IMR-90 (cell line): Measurements from ENCODE around the gene INPP4A. TPM values are rescaled to one million over a fixed set of nuclear protein-coding genes. Genes with fewer than 3 reads are reported as not detected.

Experiments used
- ATAC-seq: fragments of 200-7000 bp; cut with Tn5 transposase; 2 replicates; pipeline ENCODE4 v1.9.1; 2020; ENCODE audit warnings: low read depth, mild to moderate bottlenecking, moderate library complexity
- BruUV-seq: library from RNA; stranded (reverse); fragments of 400-500 nt; replicated peaks from 2 replicates; lab custom pipeline; 2021; lab: Mats Ljungman, UMichigan
- CTCF ChIA-PET: fragments of 300-600 bp; formaldehyde crosslinking; extraction: SDS; loops from one replicate; lab custom pipeline; 2021; ENCODE audit warnings: antibody characterized with exemption; lab: Yijun Ruan, JAX
- POLR2A ChIA-PET: fragments of 300-600 bp; sonication (Branson Sonifier 250); formaldehyde crosslinking; loops from one replicate; lab custom pipeline; 2022; ENCODE audit warnings: antibody characterized with exemption; ENCODE audit not compliant: unreplicated experiment; lab: Charles Lee
- DNase-seq: peaks from one replicate; pipeline ENCODE4 v3.0.0; 2013
- H2AFZ ChIP-seq: replicated peaks from 2 replicates; pipeline ENCODE3; 2013; ENCODE audit warnings: low read length, mild to moderate bottlenecking; ENCODE audit not compliant: poor library complexity
- H2AK5ac ChIP-seq: 2 replicates; pipeline ENCODE4 v1.6.1; 2013; ENCODE audit warnings: low read depth, low read length, inconsistent platforms
- H2AK9ac ChIP-seq: replicated peaks from 2 replicates; pipeline ENCODE3; 2013; ENCODE audit warnings: mild to moderate bottlenecking, low read depth, low read length, moderate library complexity; ENCODE audit not compliant: poor library complexity
- H2BK120ac ChIP-seq: 2 replicates; pipeline ENCODE4 v1.6.1; 2013; ENCODE audit warnings: low read depth, low read length, inconsistent platforms
- H2BK15ac ChIP-seq: 3 replicates; pipeline ENCODE4 v1.6.1; 2013; ENCODE audit warnings: low read depth, low read length, inconsistent platforms
- H2BK20ac ChIP-seq: 2 replicates; pipeline ENCODE4 v1.6.1; 2013; ENCODE audit warnings: low read depth, mild to moderate bottlenecking, inconsistent platforms, low read length, moderate library complexity
- H2BK5ac ChIP-seq: 2 replicates; pipeline ENCODE4 v1.6.1; 2013; ENCODE audit warnings: mild to moderate bottlenecking, low read depth, low read length, inconsistent platforms; ENCODE audit not compliant: poor library complexity, severe bottlenecking
- H3K14ac ChIP-seq: replicated peaks from 2 replicates; pipeline ENCODE4 v1.6.1; 2013; ENCODE audit warnings: low read depth, low read length, inconsistent platforms
- H3K18ac ChIP-seq: 2 replicates; pipeline ENCODE4 v1.6.1; 2013; ENCODE audit warnings: low read depth, low read length, control low read depth
- H3K23ac ChIP-seq: 2 replicates; pipeline ENCODE4 v1.6.1; 2013; ENCODE audit warnings: low read depth, low read length, inconsistent platforms
- H3K27ac ChIP-seq: 2 replicates; pipeline ENCODE4 v1.5.1; 2013; ENCODE audit warnings: mild to moderate bottlenecking, control low read depth, low read length; ENCODE audit not compliant: insufficient read depth
- H3K27me3 ChIP-seq: 2 replicates; pipeline ENCODE4 v1.6.1; 2013; ENCODE audit warnings: low read length; ENCODE audit not compliant: control insufficient read depth, insufficient read depth
- H3K36me3 ChIP-seq: 2 replicates; pipeline ENCODE4 v1.6.1; 2013; ENCODE audit warnings: low read length, mixed read lengths; ENCODE audit not compliant: control insufficient read depth, insufficient read depth
- H3K4ac ChIP-seq: 2 replicates; pipeline ENCODE4 v1.6.1; 2013; ENCODE audit warnings: low read depth, low read length, inconsistent platforms
- H3K4me1 ChIP-seq: 2 replicates; pipeline ENCODE4 v1.6.1; 2013; ENCODE audit warnings: low read length, mixed read lengths; ENCODE audit not compliant: control insufficient read depth, insufficient read depth
- H3K4me2 ChIP-seq: 2 replicates; pipeline ENCODE4 v1.6.1; 2013; ENCODE audit warnings: low read depth, mild to moderate bottlenecking, control low read depth, low read length, moderate library complexity
- H3K4me3 ChIP-seq: 2 replicates; pipeline ENCODE4 v1.5.1; 2013; ENCODE audit warnings: low read depth, mild to moderate bottlenecking, control low read depth, low read length, moderate library complexity; ENCODE audit not compliant: insufficient read depth
- H3K56ac ChIP-seq: 2 replicates; pipeline ENCODE4 v1.6.1; 2013; ENCODE audit warnings: low read length, inconsistent platforms; ENCODE audit not compliant: insufficient read depth; ENCODE audit errors: extremely low read depth
- H3K79me1 ChIP-seq, 2 experiments: 2 replicates each; pipeline ENCODE4 v1.6.1; 2013; ENCODE audit warnings: low read length in 2 of 2, inconsistent platforms in 1 of 2, low read depth in 1 of 2
- H3K9ac ChIP-seq: 2 replicates; pipeline ENCODE4 v1.6.1; 2013; ENCODE audit warnings: low read depth, low read length, control low read depth
- H3K9me1 ChIP-seq: 2 replicates; pipeline ENCODE4 v1.6.1; 2013; ENCODE audit warnings: low read length, inconsistent platforms; ENCODE audit not compliant: insufficient read depth
- H3K9me3 ChIP-seq: 2 replicates; pipeline ENCODE4 v1.6.1; 2013; ENCODE audit warnings: low read length; ENCODE audit not compliant: control insufficient read depth, insufficient read depth
- H4K20me1 ChIP-seq: 2 replicates; pipeline ENCODE4 v1.6.1; 2013; ENCODE audit warnings: low read length, inconsistent platforms; ENCODE audit not compliant: insufficient read depth
- H4K5ac ChIP-seq: 2 replicates; pipeline ENCODE4 v1.6.1; 2013; ENCODE audit warnings: mild to moderate bottlenecking, low read depth, low read length, control low read depth
- H4K8ac ChIP-seq, 2 experiments: 2 replicates each; pipeline ENCODE4 v1.6.1; 2013; ENCODE audit warnings: low read depth in 2 of 2, low read length in 2 of 2, control low read depth in 1 of 2, inconsistent platforms in 1 of 2
- H4K91ac ChIP-seq: 2 replicates; pipeline ENCODE4 v1.6.1; 2013; ENCODE audit warnings: low read depth, low read length, inconsistent platforms; ENCODE audit not compliant: insufficient read depth
- CEBPB ChIP-seq: IDR thresholded peaks from 2 replicates; pipeline ENCODE4 v1.6.1; 2012; ENCODE audit warnings: low read depth, low read length, improper control_type of control experiment
- CTCF ChIP-seq: conservative IDR thresholded peaks from 2 replicates; pipeline ENCODE4 v1.5.1; 2012; ENCODE audit warnings: mild to moderate bottlenecking, low read depth, low read length, improper control_type of control experiment
- MAFK ChIP-seq: IDR thresholded peaks from 2 replicates; pipeline ENCODE4 v1.6.1; 2012; ENCODE audit warnings: low read depth, low read length, improper control_type of control experiment
- MAZ ChIP-seq: IDR thresholded peaks from 2 replicates; pipeline ENCODE4 v1.6.1; 2012; ENCODE audit warnings: low read depth, mild to moderate bottlenecking, low read length, improper control_type of control experiment, moderate library complexity, borderline replicate concordance
- MXI1 ChIP-seq: IDR thresholded peaks from 2 replicates; pipeline ENCODE4 v1.6.1; 2012; ENCODE audit warnings: low read depth, mild to moderate bottlenecking, low read length, moderate library complexity, borderline replicate concordance
- NFE2L2 ChIP-seq: fragments of 150-350 bp; IDR thresholded peaks from 2 replicates; pipeline ENCODE4 v1.6.1; 2016; ENCODE audit warnings: low read depth, mild to moderate bottlenecking, low read length
- POLR2A ChIP-seq: IDR thresholded peaks from 2 replicates; pipeline ENCODE4 v1.6.1; 2012; ENCODE audit warnings: mild to moderate bottlenecking, low read depth, low read length
- RAD21 ChIP-seq: IDR thresholded peaks from 2 replicates; pipeline ENCODE4 v1.6.1; 2012; ENCODE audit warnings: low read length, improper control_type of control experiment
- RCOR1 ChIP-seq: IDR thresholded peaks from 2 replicates; pipeline ENCODE4 v1.6.1; 2012; ENCODE audit warnings: mild to moderate bottlenecking, low read length, improper control_type of control experiment; ENCODE audit not compliant: insufficient replicate concordance
- RFX5 ChIP-seq: IDR thresholded peaks from 2 replicates; pipeline ENCODE4 v1.8.0; 2012; ENCODE audit warnings: low read depth, mild to moderate bottlenecking, low read length, moderate library complexity
- SMC3 ChIP-seq: fragments of 150-350 bp; IDR thresholded peaks from 2 replicates; pipeline ENCODE4 v1.6.1; 2016; ENCODE audit warnings: low read depth, mild to moderate bottlenecking, antibody characterized with exemption, low read length, moderate library complexity
- WGBS, 2 experiments: methylation state at CpG; one replicate each; pipeline versions ENCODE4 v1.1.5 to v1.1.7; 2013; ENCODE audit warnings: missing lambda C conversion rate in 2 of 2; ENCODE audit not compliant: insufficient read length in 1 of 2; ENCODE audit errors: extremely low coverage in 2 of 2; 5-methylcytosine and 5-hydroxymethylcytosine counted together
- dilution Hi-C: fragments of 300-500 bp; cut with HindIII; formaldehyde crosslinking; loops from one replicate; pipeline ENCODE4 v1.14.3; 2018; ENCODE audit warnings: low sequenced_read_pairs; ENCODE audit not compliant: unreplicated experiment
- in situ Hi-C: fragments of 300-500 bp; cut with MboI; formaldehyde crosslinking; loops from 3 replicates; pipeline ENCODE4 v1.14.3; 2019; ENCODE audit warnings: low sequenced_read_pairs, inconsistent platforms, mixed read lengths
- intact Hi-C: fragments of 100-400 bp; cut with micrococcal nuclease; formaldehyde crosslinking; loops from 2 replicates; pipeline ENCODE4 v1.10.0; 2022
- polyA plus RNA-seq, 3 experiments: library from polyadenylated mRNA; depleted of rRNA; stranded (reverse); fragments of >200 nt; gene quantifications; 2 replicates each; pipeline ENCODE4 v1.2.3, GENCODE V29; 2012; ENCODE audit warnings: low replicate concordance in 1 of 3
- total RNA-seq: library from RNA; depleted of rRNA; stranded (reverse); fragments of >200 nt; gene quantifications from 2 replicates; pipeline ENCODE4 v1.2.3, GENCODE V29; 2012
- TF ChIP-seq, protein P1 (sequence below): fragments of 150-350 bp; IDR thresholded peaks from 2 replicates; pipeline ENCODE4 v1.6.1; 2017; ENCODE audit warnings: mild to moderate bottlenecking, antibody characterized with exemption, low read length, low read depth

The INPP4A gene
- total and polyA plus RNA-seq, 2 of the 4 experiments (the other 2 are of a cell fraction), result 14.5 to 27.1 TPM

GRCh38 chr2:98588880-98589431 lies 144.3 kb downstream of the INPP4A start:
- H2BK120ac ChIP-seq, result no peak overlapping the region
- TF ChIP-seq CTCF, result no peak
- TF ChIP-seq POLR2A, result no peak
- TF ChIP-seq SMC3, result no peak
- no peak for TF ChIP-seq RCOR1
- TF ChIP-seq NFE2L2, result no peak
- no peak for TF ChIP-seq RAD21
- TF ChIP-seq MAZ, result no peak
- TF ChIP-seq MXI1, result no peak
- no peak for TF ChIP-seq CEBPB
- TF ChIP-seq, protein P1, sequence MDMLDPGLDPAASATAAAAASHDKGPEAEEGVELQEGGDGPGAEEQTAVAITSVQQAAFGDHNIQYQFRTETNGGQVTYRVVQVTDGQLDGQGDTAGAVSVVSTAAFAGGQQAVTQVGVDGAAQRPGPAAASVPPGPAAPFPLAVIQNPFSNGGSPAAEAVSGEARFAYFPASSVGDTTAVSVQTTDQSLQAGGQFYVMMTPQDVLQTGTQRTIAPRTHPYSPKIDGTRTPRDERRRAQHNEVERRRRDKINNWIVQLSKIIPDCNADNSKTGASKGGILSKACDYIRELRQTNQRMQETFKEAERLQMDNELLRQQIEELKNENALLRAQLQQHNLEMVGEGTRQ, result no peak
- no peak for TF ChIP-seq MAFK
- TF ChIP-seq RFX5, result no peak
- no peak overlapping the region for H3K27ac ChIP-seq
- H4K20me1 ChIP-seq, result no peaks in the 10 kb centered on the region
- no peak overlapping the region for H2AK5ac ChIP-seq
- DNase-seq (no peak), ATAC-seq (no peak)
- peaks cover 10% of the 10 kb centered on the region for H3K9me1 ChIP-seq
- in situ Hi-C loops, result no loop called here
- no peak overlapping the region for H2AK9ac ChIP-seq
- no peak overlapping the region for H2BK20ac ChIP-seq
- peaks cover 12% of the 10 kb centered on the region for H3K36me3 ChIP-seq
- no peak overlapping the region for H2AFZ ChIP-seq
- ChIA-PET CTCF (no interaction called here), POLR2A (no interaction called here)
- dilution Hi-C loops, result no loop called here
- no peak overlapping the region for H4K5ac ChIP-seq
- WGBS, 2 experiments, result no CpG with 5 or more reads among the region's 4 CpGs
- H3K79me1 ChIP-seq, result no peaks in the 10 kb centered on the region
- no peak overlapping the region for H3K4me2 ChIP-seq
- no peak overlapping the region for H4K8ac ChIP-seq
- no peak overlapping the region for H3K23ac ChIP-seq
- H2BK15ac ChIP-seq, result no peak overlapping the region
- no TSS peak for BruUV-seq
- H4K91ac ChIP-seq, result no peak overlapping the region
- H3K27me3 ChIP-seq, result no peaks in the 10 kb centered on the region
- H3K9me3 ChIP-seq, result no peaks in the 10 kb centered on the region
- H3K4me3 ChIP-seq, result no peak overlapping the region
- no peaks in the 10 kb centered on the region for H3K4me1 ChIP-seq
- intact Hi-C loops, result no loop called here
- no peak overlapping the region for H3K14ac ChIP-seq
- H3K56ac ChIP-seq, result no peak overlapping the region
- H3K4ac ChIP-seq, result no peak overlapping the region
- no peak overlapping the region for H3K18ac ChIP-seq
- no peak overlapping the region for H2BK5ac ChIP-seq
- H3K9ac ChIP-seq, result no peak overlapping the region
